NCI-H128 (cell line): ENCODE data around the gene ZNF665.
"Not testable (repeated sequence)": the region's sequence is repeated elsewhere in the genome, so short reads cannot be mapped to it uniquely, and the experiment has no call there.

Source experiments
- DNase-seq: peaks from one replicate; lab custom pipeline; 2025; ENCODE audit not compliant: unreplicated experiment; lab: John Stamatoyannopoulos, UW

The ZNF665 gene

DNA sequence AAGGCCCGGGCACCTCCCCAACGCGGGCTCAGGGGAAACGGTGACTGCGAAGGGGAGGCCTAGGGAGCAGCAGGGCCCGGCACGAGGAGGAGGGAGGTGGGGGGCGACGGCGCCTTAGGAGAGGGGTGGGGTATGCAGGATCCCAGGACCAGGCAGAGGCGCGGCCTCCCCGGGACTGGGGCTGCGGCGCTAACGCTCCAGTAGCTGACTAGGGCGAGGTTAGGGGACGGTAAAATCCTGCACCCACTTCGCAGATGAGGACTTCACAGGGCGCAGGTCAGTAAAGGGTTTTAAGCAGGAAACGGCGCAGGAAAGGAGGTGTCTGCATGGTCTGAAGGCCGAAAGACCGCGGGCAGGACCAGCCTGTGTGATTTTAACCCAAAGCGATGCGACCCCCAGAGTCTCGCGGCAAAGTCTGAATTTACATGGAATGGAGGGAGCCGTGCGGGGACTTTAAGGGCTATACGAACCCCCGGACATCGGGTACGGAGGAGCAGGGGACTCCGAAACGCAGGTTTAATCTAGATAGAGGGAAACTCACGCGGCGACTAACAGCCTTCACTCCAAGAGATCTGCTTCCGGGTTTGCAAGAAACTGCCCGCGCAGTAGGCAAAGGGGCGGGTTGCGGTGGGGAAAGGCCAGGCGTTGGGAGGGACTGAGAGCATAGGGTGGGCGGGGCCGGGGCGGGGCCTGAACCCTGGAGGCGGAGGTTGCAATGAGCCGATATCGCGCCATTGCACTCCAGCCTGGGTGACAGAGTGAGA is at the start of gene ZNF665:
TSS of gene ZNF665 (minus strand) at position 588 of the 764 bp plus-strand sequence. CDS start 10,460 bp downstream, outside the sequence.
- DNase-seq = peak; percentile 55

DNA sequence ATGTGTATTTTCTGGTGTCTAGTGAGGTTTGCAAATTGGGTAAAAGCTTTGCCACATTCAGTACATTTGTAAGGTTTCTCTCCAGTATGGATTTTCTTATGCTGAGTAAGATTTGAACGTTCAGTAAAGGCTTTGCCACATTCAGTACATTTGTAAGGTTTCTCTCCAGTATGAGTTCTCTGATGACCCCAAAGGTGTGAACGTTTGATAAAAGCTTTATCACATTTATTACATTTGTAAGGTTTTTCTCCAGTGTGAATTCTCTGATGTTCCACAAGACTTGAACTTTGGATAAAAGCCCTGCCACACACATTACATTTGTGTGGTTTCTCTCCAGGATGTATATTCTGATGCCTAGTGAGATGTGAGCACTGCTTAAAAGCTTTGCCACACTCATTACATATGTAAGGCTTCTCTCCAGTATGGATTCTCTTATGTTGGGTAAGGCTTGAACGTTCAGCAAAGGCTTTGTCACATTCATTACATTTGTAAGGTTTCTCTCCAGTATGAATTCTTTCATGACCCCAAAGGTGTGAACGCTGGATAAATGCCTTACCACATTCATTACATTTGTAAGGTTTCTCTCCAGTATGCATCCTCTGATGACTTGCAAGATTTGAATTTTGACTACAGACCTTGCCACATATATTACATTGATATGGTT is 44.1 kb upstream of the ZNF665 start:
- no peak for DNase-seq

DNA sequence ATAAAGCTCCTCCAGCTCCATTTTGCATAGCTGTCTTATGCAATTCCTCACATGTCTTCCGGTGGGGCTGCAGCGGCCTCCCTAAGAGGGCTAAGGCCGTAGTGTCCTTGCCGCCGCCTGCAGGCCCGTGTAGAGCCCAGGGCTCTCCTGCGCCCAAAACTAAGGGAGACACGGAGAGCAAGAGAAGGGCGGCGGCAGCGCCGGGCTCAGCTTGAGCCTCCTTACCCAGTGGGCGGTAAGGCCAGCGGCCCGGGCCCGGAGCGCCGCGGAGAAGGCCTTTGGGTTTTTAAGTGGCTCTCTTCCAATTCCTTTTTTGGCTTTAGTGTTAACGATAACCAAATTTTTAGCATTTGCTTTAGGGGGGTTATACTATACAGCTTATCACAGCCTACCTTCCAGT is 31.4 kb upstream of the ZNF665 start:
- DNase-seq = no peak

DNA sequence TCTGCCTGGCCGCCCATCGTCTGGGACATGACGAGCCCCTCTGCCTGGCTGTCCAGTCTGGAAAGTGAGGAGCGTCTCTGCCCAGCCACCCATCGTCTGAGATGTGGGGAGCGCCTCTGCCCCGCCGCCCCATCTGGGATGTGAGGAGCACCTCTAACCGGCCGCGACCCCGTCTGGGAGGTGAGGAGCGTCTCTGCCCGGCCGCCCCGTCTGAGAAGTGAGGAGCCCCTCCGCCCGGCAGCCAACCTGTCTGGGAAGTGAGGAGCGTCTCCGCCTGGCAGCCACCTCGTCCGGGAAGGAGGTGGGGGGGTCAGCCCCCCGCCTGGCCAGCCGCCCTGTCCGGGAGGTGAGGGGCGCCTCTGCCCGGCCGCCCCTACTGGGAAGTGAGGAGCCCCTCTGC is 29.6 kb upstream of the ZNF665 start:
- DNase-seq = not testable (repeated sequence)

DNA sequence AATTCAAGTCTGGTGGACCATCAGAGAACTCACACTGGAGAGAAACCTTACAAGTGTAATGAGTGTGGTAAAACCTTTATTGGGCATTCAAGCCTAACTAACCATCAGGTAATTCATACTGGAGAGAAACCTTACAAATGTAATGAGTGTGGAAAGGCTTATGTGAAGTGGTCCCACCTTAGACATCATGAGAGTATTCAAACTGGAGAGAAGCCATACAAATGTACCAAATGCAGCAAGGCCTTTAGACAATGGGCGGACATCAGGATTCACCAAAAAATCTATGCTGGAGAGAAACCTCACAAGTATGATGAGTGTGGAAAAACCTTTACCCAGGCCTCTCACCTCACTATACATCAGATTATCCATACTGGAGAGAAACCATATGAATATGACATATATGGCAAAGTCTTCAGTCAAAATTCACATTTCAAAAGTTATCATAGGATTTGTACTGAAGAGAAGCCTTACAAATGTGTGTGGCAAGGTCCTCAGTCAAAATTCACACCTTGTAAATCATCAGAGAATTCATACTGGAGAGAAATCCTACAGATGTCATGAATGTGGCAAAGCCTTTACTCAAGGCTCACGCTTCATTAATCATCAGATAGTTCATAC is 19.7 kb upstream of the ZNF665 start:
- DNase-seq = no peak

DNA sequence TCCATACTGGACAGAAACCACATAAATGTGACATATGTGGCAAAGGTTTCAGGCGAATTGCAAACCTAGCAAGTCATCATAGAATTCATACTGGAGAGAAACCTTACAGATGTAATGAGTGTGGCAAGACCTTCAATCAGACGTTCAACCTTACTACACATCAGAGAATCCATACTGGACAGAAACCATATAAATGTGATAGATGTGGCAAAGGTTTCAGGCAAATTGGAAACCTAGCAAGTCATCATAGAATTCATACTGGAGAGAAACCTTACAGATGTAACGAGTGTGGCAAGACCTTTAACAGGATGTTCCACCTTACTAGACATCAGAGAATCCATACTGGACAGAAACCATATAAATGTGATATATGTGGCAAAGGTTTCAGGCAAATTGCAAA is 18.4 kb upstream of the ZNF665 start:
- not testable (repeated sequence) for DNase-seq

DNA sequence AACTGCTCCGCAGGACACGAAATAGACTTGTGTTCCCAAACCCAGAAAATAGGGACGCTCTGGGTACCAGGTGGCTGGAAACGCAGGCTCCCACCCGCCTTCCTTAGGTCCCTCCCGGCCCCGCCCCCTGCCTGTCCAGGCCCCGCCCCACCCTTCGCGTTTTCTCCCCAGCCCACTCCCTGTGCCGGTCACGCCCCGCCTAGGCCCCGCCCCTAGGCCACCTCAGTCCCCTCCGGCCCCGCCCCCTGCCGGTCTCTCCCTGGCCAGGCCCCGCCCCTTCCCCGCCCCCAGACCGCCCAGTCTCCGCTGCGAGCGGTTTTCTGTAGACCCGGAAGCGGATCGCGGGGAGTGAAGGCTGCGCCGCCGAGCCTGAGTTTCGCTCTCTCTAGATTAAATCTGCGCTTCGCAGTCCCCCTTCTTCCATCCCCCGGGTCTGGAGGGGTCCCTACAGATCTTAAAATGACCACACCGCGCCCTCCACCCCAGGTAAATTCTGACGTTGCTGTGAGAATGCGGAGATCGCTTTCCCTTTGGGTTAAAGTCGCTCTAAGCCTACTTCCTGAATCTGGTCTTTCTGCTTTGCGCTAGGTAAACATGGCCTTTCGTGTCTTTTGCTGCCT is 3.7 kb upstream of the ZNF665 start:
- DNase-seq = peak; percentile 72

DNA sequence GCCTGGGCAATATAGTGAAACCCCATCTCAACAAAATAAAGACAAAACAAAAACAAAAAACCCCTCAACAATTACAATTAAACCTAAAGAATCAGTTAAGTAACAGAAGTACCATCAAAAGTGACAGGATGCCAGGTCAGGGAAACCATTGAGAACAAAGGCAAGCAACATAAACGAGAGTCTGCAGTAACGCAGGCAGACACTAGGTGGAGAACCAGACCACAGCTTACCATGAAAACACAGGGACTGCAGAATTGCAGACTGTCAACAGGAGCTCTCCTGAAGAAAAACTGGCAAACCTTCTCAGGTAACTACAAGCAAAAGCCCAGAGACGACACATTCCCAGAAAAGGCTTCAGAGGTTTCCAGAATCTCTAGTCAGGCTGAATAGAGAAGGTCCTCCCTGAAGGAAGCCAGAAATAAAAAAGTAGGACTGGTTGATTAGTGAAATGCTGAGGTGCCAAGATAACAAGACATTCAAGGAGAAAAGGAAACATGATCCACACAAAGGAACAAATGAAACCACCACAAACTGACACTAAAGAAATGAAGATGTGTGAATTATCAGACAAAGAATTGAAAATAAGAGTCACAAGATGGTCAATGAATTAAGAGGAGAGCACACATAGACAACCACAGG is 2.2 kb upstream of the ZNF665 start:
- DNase-seq = peak; percentile 66

DNA sequence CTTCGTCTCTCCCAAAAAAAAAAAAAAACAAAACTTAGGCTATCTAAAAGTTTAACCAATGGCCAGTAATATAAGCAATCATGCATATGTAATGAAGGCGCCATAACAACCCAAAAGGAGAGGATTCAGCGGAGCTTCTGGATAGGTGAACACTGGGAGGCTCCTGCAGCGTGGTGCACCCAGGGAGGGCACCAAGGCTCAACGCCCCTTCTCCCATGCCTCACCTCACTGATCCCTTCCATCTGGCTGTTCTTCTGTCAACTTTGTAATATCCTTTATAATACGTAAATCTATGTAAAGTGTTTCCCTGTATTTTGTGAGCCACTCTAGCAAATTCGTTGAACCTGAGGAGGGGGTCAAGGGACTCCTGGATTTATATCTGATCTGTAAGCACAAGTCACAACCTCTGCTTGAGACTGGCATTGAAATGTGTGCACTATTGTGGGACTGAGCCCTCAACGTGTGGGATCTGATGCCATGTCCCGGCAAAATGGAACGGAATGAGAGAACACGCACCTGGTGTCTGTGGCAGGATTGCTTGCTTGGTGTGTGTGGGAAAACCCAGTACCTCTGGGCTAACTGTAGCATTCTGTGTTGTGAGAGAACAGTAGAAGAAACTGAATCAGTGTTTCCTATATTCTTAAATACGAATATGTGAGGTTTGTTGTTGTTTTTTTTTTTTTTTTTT is 521 bp upstream of the ZNF665 start:
- no peak for DNase-seq

DNA sequence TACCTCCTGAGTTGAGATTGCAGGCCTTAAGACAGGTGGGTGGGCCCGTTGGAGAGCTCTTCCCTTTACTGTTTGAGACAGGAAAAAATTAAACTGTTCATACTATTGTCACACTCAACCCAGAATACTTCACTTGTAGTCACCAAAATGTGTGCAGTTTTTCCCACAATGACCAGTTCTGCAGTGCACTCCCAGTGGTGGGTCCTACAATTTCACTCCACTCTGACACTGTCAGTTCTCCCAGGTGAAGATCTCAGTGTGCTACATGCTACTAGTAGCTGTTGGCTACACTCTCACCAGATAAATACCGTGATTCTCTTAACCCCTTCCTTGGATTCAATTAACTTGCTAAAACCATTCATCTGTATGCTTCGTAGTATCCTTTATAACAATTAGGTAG is 2.9 kb downstream of the ZNF665 start:
- no peak for DNase-seq

DNA sequence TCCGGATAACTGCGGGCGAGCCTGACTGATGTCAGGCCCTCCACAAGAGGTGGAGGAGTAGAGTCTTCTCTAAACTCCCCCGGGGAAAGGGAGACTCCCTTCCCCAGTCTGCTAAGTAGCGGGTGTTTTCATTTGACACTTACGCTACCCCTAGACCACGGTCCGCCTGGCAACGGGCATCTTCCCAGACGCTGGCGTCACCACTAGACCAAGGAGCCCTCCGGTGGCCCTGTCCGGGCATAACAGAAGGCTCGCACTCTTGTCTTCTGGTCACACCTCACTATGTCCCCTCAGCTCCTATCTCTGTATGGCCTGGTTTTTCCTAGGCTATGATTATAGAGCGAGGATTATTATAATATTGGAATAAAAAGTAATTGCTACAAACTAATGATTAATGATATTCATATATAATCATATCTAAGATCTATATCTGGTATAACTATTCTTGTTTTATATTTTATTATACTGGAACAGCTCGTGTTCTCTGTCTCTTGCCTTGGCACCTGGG is 3.4 kb downstream of the ZNF665 start:
- DNase-seq = not testable (repeated sequence)

DNA sequence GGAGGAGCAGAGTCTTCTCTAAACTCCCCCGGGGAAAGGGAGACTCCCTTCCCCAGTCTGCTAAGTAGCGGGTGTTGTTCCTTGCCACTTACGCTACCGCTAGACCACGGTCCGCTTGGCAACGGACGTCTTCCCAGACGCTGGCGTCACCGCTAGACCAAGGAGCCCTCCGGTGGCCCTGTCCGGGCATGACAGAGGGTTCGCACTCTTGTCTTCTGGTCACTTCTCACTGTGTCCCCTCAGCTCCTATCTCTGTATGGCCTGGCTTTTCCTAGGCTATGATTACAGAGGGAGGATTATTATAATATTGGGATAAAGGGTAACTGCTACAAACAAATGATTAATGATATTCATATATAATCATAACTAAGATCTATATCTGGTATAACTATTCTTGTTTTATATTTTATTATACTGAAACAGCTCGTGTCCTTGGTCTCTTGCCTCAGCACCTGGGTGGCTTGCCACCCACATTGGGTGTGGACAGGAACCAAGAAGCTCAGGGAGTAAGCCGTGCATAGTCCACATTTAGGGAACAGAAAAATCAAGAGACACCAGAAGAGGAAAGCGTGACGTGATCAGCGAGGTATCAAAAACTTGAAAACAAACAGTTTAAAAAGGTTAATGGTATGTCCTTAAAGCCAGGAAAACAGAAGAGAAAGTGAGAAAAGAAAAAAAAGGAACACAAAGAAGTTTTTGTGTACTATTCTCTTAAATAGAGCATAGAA is 7.8 kb downstream of the ZNF665 start:
- not testable (repeated sequence) for DNase-seq

DNA sequence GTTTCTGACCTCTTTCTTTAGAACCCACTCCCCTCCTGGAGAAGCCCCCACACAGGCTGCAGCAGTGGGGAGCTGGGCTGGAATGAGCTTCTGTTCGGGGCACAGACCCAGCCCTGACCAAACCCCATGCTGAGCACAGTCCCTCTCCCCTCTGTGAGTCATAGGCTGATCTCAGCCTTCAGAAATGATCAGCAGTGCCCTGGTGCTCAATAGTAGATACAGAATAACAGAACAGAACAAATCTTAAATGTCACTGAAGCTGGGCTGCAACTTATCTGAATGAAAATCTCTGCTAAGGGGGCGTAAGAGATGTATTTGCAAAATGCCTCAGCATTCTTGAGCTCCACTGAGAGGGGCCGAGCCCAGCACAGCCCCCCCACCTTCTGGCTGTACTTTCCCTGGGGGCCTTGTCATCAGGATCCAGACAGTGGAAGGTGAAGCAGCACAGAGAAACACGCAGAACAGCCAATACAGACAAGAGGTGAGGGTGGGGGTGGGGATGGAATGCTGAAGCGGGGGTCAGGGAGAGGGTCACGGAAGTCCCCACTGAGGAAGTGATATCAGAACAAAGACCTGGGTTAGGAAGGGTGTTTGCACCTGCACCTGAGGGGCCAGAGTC is 9.9 kb downstream of the ZNF665 start:
- no peak for DNase-seq

DNA sequence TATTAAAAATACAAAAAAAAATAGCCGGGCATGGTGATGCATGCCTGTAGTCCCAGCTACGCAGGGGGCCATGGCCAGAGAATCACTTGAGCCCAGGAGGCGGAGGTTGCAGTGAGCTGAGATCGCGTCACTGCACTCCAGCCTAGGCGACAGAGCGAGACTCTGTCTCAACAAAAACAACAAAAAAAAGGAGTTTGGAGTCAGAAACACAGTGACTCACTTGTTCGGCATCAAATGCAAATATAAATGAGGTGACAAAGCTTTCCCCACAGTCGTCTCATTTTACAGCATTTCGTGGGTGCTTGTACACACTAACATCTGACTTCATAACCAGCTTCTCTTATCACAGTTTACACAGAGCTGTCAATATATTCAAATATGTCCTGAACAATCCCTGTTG is 11.0 kb downstream of the ZNF665 start:
- no peak for DNase-seq

DNA sequence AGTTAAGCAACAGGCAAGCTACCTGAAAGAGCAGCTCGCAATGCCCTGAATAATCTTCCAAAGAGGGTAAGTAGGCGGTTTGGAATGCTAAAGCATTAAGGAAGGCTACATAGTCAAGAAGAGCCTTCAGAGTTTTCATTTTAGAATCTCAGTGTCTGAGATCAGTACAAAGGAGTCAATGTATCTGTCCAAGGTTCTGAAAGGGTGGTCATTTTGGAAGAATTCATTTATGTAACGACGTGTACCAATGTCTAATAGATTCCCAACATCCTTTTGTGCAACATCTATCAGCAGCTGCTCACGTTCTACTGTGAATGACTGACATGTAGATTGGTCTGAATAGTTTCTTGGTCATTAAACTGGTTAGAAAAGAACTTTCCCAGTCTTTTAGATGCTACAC is 15.2 kb downstream of the ZNF665 start:
- DNase-seq = no peak

DNA sequence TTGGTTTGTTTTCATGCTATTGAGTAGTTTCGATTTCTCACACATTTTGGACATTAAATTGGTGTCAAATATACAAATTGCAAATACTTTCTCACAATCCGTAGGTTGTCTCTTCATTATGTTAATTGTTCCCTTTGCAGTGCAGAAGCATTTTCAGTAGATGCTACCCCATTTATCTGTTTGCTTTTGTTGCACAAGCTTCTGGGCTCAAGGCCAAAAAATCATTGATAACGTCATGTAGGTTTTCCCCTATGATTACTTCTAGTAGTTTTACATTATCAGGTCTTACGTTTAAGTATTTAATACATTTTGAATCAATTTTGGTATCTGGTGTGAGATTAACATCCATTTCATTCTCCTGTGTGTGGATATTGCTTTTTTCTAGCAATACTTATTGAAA is 20.3 kb downstream of the ZNF665 start:
- DNase-seq = no peak

DNA sequence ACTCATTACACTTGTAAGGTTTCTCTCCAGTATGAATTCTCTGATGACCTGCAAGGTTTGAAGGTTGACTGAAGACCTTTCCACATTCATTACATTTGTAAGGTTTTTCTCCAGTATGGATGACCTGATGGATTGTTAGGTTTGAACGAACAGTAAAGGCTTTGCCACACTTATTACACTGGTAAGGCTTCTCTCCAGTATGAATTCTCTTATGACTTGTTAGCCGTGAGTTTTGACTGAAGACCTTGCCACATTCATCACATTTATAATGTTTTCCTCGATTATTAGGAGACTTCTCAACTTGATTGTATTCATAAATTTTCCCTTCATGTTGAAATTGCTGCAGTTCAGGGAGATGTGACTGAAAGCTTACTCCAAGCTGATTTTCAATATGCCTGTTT is 27.5 kb downstream of the ZNF665 start:
- DNase-seq = no peak

DNA sequence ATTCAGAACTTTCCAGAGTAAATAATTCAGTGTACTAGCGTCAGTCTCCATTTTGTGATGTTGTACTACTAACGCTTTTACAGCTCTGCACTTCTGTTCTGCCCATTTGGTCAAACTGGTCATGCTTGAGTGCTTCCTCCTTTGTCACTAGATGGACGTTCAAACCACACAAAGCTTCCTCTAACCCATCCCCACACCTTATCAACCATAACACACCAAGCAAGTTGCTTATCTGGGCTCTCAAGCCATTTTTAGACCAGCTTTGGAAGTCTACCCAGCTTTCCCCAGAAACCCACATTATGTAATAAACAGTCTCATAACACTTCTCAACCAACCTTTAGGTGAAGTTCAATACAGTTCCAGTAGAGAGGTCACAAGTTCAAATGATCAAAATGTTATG is 32.0 kb downstream of the ZNF665 start:
- DNase-seq = no peak

DNA sequence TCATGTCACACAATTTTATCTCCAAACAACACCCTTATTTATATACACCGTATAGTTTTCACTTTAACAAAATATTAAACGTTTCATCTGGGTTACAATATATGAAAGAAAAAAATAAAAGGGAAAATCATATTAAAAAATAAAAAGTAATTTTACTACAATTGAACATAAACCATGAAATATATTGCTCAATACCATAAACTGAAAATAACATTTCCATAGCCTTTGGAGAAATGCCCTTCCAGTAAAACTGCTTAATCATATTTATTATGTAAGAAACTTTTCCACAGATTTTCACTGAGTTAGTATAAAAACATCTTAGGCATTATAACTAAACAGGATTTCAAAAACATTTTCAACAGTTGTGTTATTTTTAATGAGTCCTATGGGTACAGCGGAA is 32.8 kb downstream of the ZNF665 start:
- no peak for DNase-seq
